Mucosa of stomach (tissue), 1 donor: Measurements from ENCODE around the gene CHMP1A.
A peak's percentile ranks its signal among the peaks of the same experiment; 100 is the strongest.
"Not testable (repeated sequence)": the region's sequence is repeated elsewhere in the genome, so short reads cannot be mapped to it uniquely, and the experiment has no call there.

Experiments
- H3K27me3 ChIP-seq: one replicate; pipeline ENCODE4 v1.7.0; 2013; ENCODE audit warnings: mild to moderate bottlenecking, low read length; ENCODE audit not compliant: control insufficient read depth, insufficient read depth
- H3K36me3 ChIP-seq: one replicate; pipeline ENCODE4 v1.7.0; 2013; ENCODE audit warnings: low read length; ENCODE audit not compliant: control insufficient read depth, insufficient read depth
- H3K4me1 ChIP-seq: one replicate; pipeline ENCODE4 v1.7.0; 2013; ENCODE audit warnings: mild to moderate bottlenecking, low read length; ENCODE audit not compliant: control insufficient read depth, insufficient read depth
- H3K4me3 ChIP-seq: one replicate; pipeline ENCODE4 v1.7.0; 2013; ENCODE audit warnings: low read length
- H3K9ac ChIP-seq: one replicate; pipeline ENCODE4 v1.7.0; 2013; ENCODE audit warnings: mild to moderate bottlenecking, low read length, moderate library complexity
- H3K9me3 ChIP-seq: one replicate; pipeline ENCODE4 v1.7.0; 2013; ENCODE audit warnings: mild to moderate bottlenecking, low read length, moderate library complexity; ENCODE audit not compliant: control insufficient read depth
- donor health status: Pancreatic carcinoma.

Gene CHMP1A

DNA sequence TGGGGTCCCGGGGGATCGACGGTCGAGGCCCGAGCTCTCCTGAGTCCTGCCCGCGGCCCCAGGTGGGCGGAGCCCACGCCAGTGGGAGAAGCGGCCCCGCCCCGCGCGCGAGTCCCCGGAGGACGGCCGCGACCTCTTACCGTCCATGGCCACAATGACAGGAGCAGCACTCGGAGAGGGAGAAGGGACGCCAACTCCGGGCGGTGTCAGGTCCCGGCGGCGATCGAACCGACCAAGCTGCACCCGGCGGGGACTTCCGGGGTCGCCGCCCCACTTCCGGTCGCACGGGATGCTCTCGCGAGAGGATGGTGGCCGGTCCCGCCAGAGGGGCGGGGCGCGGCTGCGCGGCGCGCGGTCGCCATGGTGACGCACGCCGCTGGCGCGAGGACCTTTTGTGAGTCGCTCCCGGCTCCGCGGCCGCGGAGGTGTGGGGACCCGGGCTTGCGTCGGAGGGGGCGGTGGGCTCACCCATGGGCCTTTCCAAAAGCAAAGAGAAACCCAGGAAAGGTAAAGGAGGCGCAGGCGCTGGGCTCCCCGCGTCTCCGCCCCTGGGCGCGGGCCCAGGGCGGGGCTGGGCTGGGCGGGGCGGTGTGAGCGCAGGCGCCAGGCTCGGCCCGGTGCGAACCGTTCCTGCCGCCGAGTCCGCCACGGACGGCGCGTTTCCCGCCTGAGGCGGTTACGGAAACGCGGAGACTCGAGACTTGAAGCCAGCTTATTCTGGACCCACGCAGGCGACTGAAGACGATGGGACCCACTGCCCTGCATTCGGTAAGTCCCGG, at the start of gene CHMP1A, which contains the start of gene SPATA33:
CHMP1A (minus strand) TSS at position 267 of the 779 bp plus-strand sequence; CDS start at position 147, 120 bp downstream.
SPATA33 (plus strand) TSS at position 395 of the 779 bp plus-strand sequence; CDS start at position 471, 76 bp downstream.
- H3K9ac ChIP-seq: peak within 1 kb of the TSS; percentile 94
- no peaks in the 10 kb centered on the region for H3K9me3 ChIP-seq
- peaks cover 5% of the 10 kb centered on the region for H3K36me3 ChIP-seq
- no peaks in the 10 kb centered on the region for H3K27me3 ChIP-seq
- H3K4me1 ChIP-seq: peaks cover 23% of the 10 kb centered on the region
- peak within 1 kb of the TSS; percentile 85 for H3K4me3 ChIP-seq

- Histone ChIP-seq H3K9ac (no peak overlapping the region), H3K36me3 (no peaks in the 10 kb centered on the region), H3K4me3 (no peak overlapping the region), H3K27me3 (no peaks in the 10 kb centered on the region), H3K4me1 (peaks cover 7% of the 10 kb centered on the region), H3K9me3 (no peaks in the 10 kb centered on the region)
Observed at GRCh38 chr16:89706518-89707260, 49.2 kb upstream of the CHMP1A start.

DNA sequence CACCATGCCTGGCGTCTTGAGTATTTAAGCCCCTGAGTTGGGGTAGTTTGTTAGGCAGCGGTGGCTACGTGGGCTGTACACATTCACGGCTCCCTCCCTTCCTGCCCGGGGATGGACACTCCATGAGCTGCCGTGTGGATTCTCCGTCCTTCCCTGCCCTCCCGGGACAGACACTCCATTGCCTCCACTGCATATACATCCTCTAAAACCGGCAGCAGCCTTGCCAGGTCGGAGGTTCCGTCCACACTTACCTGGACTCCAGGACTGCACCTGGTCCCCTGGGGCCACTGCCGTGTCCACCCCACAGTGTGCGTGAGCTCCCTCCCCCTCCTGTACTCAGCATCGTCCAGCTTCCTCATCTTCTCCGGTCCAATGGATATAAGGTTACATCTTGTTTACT, 47.5 kb upstream of the CHMP1A start:
- Histone ChIP-seq H3K4me3 (no peak overlapping the region), H3K27me3 (no peaks in the 10 kb centered on the region), H3K9ac (no peak overlapping the region), H3K9me3 (no peaks in the 10 kb centered on the region), H3K4me1 (peaks cover 16% of the 10 kb centered on the region), H3K36me3 (no peaks in the 10 kb centered on the region)

DNA sequence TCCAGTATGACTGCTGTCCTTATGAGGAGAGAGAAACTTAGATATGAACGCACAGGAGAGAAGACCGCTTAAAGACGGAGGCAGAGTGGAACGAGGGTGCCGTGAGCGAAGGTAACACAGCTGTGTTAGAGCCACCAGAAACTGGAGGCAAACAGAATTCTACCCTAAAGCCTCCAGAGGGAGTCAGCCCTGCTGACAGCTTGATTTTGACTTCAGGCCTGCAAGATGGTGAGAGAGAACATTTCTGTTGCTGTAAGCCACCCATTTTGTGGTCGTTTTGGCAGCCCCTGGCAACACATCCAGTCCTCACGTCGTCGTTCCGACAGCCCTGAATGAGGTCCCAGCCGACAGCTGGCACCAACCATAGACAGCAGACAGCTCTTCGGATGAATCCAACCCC, 46.8 kb upstream of the CHMP1A start:
- no peaks in the 10 kb centered on the region for H3K27me3 ChIP-seq
- no peaks in the 10 kb centered on the region for H3K9me3 ChIP-seq
- peaks cover 22% of the 10 kb centered on the region for H3K4me1 ChIP-seq
- H3K9ac ChIP-seq: no peak overlapping the region
- no peaks in the 10 kb centered on the region for H3K36me3 ChIP-seq
- no peak overlapping the region for H3K4me3 ChIP-seq

- H3K27me3 ChIP-seq: no peaks in the 10 kb centered on the region
- no peaks in the 10 kb centered on the region for H3K36me3 ChIP-seq
- H3K9ac ChIP-seq: peak within 1 kb of the TSS; percentile 70
- H3K4me3 ChIP-seq: peak within 1 kb of the TSS; percentile 74
- H3K9me3 ChIP-seq: no peaks in the 10 kb centered on the region
- H3K4me1 ChIP-seq: peaks cover 19% of the 10 kb centered on the region
Observed at GRCh38 chr16:89701425-89702406, 44.2 kb upstream of the CHMP1A start, which contains the start of gene SPATA2L. Gene SPATA2L, minus strand, starts transcription at chr16:89701705. Its CDS starts 473 bp downstream, at chr16:89701232.

GRCh38 chr16:89700649-89701424, 43.3 kb upstream of the CHMP1A start:
- peak overlapping the region; percentile 70 for H3K9ac ChIP-seq
- peaks cover 2% of the 10 kb centered on the region for H3K36me3 ChIP-seq
- no peaks in the 10 kb centered on the region for H3K9me3 ChIP-seq
- H3K27me3 ChIP-seq: no peaks in the 10 kb centered on the region
- peak overlapping the region; percentile 74 for H3K4me3 ChIP-seq
- H3K4me1 ChIP-seq: peaks cover 19% of the 10 kb centered on the region

- Histone ChIP-seq H3K9ac (peak overlapping the region; percentile 70), H3K27me3 (no peaks in the 10 kb centered on the region), H3K9me3 (no peaks in the 10 kb centered on the region), H3K36me3 (peaks cover 7% of the 10 kb centered on the region), H3K4me3 (peak overlapping the region; percentile 74), H3K4me1 (peaks cover 19% of the 10 kb centered on the region)
Observed at GRCh38 chr16:89700100-89700648, 42.7 kb upstream of the CHMP1A start.

GRCh38 chr16:89699629-89700099, 42.2 kb upstream of the CHMP1A start:
- not testable (repeated sequence) for H3K9ac ChIP-seq, H3K27me3 ChIP-seq, H3K36me3 ChIP-seq, H3K4me3 ChIP-seq, H3K9me3 ChIP-seq
- H3K4me1 ChIP-seq: peaks cover 19% of the 10 kb centered on the region

GRCh38 chr16:89698717-89699116, 41.2 kb upstream of the CHMP1A start:
- H3K9ac ChIP-seq, H3K36me3 ChIP-seq: not testable (repeated sequence)
- H3K4me1 ChIP-seq: peaks cover 19% of the 10 kb centered on the region

DNA sequence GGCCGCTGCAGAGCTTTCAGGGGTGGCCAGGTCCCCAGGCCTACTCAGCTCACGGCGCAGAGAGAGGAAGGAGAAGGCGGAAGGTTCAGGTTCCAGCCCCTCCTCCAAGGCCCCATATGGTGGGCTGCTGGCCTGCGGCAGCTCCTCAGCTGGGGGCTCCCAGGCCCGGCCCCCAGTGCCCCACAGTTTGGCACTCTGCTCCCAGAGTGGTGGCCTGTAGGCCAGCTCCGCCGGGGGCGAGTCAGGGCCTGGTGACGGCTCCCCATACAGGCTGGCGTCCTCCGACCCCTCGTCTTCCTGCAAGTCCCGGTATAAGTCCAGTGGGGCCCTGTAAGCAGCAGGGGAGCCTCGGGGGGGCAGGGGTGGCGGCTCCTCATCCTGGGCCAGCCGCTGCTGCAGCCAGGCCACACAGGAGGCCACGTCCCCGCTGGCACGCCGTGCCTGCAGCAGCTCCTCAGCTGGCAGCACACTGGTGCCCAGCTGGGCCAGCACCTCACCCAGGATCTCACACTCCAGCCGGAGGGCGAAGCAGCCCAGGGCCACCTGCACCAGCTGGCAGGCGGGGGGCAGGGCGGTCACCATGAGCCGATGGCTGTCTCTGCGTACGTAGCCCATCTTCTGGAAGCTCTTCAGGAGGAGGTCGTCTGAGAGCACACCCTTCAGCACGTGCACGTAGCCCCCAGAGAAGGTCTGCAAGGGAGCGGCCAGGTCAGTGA, 40.3 kb upstream of the CHMP1A start:
- H3K4me3 ChIP-seq: no peak overlapping the region
- H3K9ac ChIP-seq: no peak overlapping the region
- H3K27me3 ChIP-seq: no peaks in the 10 kb centered on the region
- no peaks in the 10 kb centered on the region for H3K9me3 ChIP-seq
- H3K36me3 ChIP-seq: peaks cover 14% of the 10 kb centered on the region
- H3K4me1 ChIP-seq: peaks cover 19% of the 10 kb centered on the region

More at GRCh38 chr16:89698717-89699116, 41.2 kb upstream of the CHMP1A start:
- H3K9me3 ChIP-seq, H3K4me3 ChIP-seq, H3K27me3 ChIP-seq: not testable (repeated sequence)
